GM06990 (cell line): Measurements from ENCODE around the gene CFAP57.

ENCODE experiments used
- DNase-seq: peaks from one replicate; pipeline ENCODE4 v3.0.0-alpha.2; 2011; ENCODE audit not compliant: insufficient read length; ENCODE audit errors: extremely low read depth
- H3K27me3 ChIP-seq: replicated peaks from 2 replicates; pipeline ENCODE4 v1.6.0; 2011; ENCODE audit warnings: low read length; ENCODE audit not compliant: control insufficient read depth, insufficient read depth
- H3K36me3 ChIP-seq: 2 replicates; pipeline ENCODE4 v1.5.1; 2011; ENCODE audit warnings: low read length; ENCODE audit not compliant: control insufficient read depth, insufficient read depth
- H3K4me3 ChIP-seq: replicated peaks from 2 replicates; pipeline ENCODE4 v1.5.1; 2011; ENCODE audit warnings: low read depth, mild to moderate bottlenecking, control low read depth, low read length
- TF ChIP-seq, protein P1 (sequence below): IDR thresholded peaks from 2 replicates; pipeline ENCODE4 v1.5.1; 2011; ENCODE audit warnings: low read length, control low read depth, mild to moderate bottlenecking, inconsistent platforms; ENCODE audit not compliant: insufficient read depth, poor library complexity, severe bottlenecking

The CFAP57 gene

DNA sequence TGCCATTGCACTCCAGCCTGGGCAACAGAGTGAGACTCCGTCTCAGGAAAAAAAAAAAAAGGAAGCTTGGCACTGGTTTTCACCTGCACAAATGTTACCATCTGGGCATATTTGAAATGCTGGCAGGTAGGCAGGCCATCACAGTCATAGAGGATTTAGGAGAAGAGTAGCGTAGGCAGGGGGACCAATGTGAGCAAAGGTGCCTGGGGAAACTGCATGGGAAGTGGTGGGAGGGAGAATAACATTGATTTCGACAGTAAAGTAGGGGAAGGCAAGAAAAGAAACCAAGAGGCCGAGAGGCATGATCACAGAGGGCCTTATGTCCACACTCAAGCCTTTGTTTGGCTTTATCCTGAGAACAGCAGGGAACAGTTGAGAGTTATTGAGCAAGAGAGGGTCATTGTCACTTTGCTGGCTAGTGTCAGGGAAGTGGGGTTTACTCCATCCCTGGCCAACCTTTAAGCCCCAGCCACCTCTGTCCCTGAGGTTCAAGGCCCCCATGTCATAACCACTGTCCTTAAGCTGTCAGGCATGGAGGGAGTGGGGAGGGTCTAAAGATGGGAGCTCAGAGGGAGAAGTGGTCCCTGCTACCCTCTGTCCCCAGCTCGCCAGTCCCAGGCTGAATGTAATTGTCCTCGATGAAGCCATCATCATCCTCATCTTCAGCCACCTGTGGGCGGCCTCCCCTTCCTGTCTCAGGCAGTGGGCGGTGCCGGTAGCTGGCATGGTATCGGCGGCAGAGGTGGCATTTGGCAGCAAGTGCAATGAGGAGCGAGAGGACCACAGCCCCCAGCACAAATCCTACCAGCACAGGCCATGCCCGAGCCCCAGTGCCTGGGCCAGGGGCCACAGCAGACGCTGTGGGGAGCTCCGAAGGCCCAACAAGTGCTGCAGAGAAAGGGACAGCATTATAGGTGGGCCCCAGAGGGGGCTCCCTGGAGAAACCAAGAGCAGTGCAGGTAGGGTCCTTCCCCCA is 110.4 kb downstream of the CFAP57 start:
- TF ChIP-seq, protein P1, sequence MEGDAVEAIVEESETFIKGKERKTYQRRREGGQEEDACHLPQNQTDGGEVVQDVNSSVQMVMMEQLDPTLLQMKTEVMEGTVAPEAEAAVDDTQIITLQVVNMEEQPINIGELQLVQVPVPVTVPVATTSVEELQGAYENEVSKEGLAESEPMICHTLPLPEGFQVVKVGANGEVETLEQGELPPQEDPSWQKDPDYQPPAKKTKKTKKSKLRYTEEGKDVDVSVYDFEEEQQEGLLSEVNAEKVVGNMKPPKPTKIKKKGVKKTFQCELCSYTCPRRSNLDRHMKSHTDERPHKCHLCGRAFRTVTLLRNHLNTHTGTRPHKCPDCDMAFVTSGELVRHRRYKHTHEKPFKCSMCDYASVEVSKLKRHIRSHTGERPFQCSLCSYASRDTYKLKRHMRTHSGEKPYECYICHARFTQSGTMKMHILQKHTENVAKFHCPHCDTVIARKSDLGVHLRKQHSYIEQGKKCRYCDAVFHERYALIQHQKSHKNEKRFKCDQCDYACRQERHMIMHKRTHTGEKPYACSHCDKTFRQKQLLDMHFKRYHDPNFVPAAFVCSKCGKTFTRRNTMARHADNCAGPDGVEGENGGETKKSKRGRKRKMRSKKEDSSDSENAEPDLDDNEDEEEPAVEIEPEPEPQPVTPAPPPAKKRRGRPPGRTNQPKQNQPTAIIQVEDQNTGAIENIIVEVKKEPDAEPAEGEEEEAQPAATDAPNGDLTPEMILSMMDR, result no peak
- H3K36me3 ChIP-seq, result no peaks in the 10 kb centered on the region
- H3K4me3 ChIP-seq, result no peak overlapping the region
- DNase-seq, result no peak
- H3K27me3 ChIP-seq, result no peaks in the 10 kb centered on the region; the same call in 1 of the 2 replicates

DNA sequence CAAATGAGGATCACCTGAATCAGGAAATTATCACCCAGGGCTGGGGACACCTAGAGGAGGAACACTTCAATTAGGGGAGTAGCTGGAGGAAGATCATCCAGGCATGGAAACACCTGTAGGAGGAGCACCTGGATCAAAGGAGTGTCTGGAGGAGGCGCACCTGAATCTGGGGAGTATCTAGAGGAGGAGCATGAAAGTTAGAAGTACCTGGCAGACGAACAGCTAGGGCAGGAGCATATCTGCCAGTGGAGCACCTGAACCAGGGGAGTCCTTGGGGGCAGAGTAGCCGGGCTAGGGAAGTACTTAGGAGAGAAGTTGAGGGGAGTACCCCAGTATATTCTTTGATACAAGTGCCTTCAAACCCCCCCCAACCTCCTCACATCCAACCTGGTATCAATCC is 111.9 kb downstream of the CFAP57 start:
- Histone ChIP-seq H3K36me3 (no peaks in the 10 kb centered on the region), H3K27me3 (no peaks in the 10 kb centered on the region; the same call in 1 of the 2 replicates), H3K4me3 (no peak overlapping the region)
- TF ChIP-seq, protein P1, result no peak
- DNase-seq, result no peak

DNA sequence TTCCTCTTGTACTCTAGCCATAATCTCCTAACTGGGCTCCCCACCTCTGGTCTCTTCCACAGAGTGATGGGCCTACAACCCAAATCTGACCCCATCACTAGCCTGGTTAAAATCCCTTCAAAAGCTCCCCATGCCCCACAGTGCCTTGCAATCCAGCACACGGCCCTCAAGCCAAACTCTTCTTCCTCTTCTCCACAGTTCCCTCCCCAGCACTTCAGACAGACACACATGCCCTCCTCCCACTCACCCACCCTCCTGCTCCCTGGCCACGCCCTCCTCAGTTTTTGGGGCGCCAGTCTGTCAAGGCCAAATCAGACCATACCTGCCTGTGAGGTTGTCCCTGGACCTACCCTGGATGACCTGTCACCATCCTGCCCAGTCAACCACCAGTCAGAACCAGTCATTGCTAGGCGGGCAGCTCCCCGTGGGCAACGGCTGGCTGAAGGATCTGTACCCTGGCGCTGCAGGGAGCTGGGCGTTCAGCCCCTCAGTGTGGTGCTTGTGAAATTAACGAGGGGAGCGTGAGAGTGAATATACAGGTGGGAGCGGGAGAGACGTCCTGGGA is 112.5 kb downstream of the CFAP57 start:
- H3K4me3 ChIP-seq, result no peak overlapping the region
- TF ChIP-seq, protein P1, result no peak
- no peak for DNase-seq
- no peaks in the 10 kb centered on the region; the same call in 1 of the 2 replicates for H3K27me3 ChIP-seq
- H3K36me3 ChIP-seq, result no peaks in the 10 kb centered on the region

DNA sequence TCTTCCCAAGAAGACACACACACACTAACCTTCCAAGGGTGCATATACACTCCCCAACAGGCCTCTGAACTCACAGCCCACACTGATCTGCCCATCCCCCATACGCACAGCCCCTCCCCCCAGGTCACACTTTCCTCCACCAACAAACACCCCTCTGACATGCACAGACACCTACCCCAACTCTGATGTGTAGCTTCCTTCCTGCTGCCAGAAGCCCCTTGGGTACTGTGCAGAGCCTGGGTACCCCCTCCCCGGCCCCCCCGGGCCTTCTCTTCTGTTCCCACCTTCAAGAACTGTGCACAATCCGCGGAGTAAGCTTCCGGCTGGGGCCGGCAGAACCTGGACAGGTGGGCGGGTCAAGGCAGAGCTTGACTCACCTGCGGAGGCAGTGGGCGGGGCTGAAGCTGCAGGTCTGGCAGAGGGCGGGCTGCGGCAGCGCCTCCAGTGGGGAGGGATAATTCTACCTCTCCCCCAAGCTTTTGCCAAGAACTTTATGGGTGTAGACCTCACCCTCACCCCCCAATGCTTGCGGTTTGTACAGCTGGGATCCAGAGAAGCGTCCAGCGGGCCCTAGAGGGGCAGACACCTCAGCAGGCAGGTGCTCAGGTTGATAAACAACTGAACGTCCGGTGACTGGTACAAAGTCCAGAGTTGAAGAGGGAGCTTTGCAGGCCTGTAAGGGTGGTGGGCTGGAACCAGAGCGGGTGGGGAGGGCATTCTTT is 113.3 kb downstream of the CFAP57 start, which contains the start of gene C1orf210:
C1orf210 (minus strand) TSS at position 313 of the 722 bp plus-strand sequence. CDS start 2,311 bp downstream, outside the sequence.
- DNase-seq, result no peak
- Histone ChIP-seq H3K36me3 (no peaks in the 10 kb centered on the region), H3K27me3 (no peaks in the 10 kb centered on the region; the same call in 1 of the 2 replicates), H3K4me3 (no peak within 1 kb of the TSS)
- TF ChIP-seq, protein P1, result no peak

DNA sequence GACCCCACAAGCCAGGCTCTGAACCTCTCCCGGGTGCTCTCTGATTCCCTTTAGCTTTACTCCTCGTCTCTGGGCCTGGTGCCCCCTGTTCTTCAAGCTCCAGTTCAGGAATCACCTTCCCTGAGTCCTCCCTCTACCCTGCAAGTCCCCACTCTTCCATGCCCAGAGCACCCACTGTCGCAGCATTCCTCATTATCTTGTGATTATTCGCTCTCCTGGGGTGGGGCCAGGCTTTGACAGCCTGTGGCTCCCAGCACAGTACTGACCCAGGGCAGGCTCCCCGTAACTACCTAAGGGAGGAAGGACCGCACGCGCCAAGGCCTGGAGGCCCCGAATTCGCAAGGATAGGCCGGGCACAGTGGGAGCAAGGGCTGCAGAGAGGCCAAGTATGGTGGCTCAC is 114.0 kb downstream of the CFAP57 start:
- no peak for DNase-seq
- Histone ChIP-seq H3K27me3 (no peaks in the 10 kb centered on the region; the same call in 1 of the 2 replicates), H3K36me3 (no peaks in the 10 kb centered on the region), H3K4me3 (no peak overlapping the region)
- TF ChIP-seq, protein P1, result no peak
